Right lobe of liver (tissue), 6 donors: ENCODE results near the gene SPON2. TPM values are rescaled to one million over a fixed set of nuclear protein-coding genes. Genes with fewer than 3 reads are reported as not detected.

Experiments used
- ATAC-seq, 4 donors: fragments of 200-7000 bp; cut with Tn5 transposase; one replicate each; pipeline ENCODE4 v1.9.1; 2020; ENCODE audit warnings: mild to moderate bottlenecking in 4 of 4, moderate library complexity in 4 of 4
- DNase-seq, 3 donors: peaks; one replicate each; pipeline ENCODE4 v3.0.0-alpha.2; 2020
- H3K27ac ChIP-seq, 3 donors: fragments of 200-600 bp; one replicate each; pipeline ENCODE4 v1.8.0; 2022
- H3K27me3 ChIP-seq, 2 donors: fragments of 200-600 bp; one replicate each; pipeline ENCODE4 v1.8.0; 2022
- H3K36me3 ChIP-seq, 4 donors: fragments of 200-600 bp; sonication (generic) in 1 of 4; one replicate each; pipeline versions ENCODE4 v1.5.1 to v1.8.0; 2017 to 2022; ENCODE audit warnings: control low read depth in 1 of 4
- H3K4me1 ChIP-seq, 4 donors: fragments of 200-600 bp; sonication (generic) in 1 of 4; one replicate each; pipeline versions ENCODE4 v1.5.1 to v1.8.0; 2017 to 2022; ENCODE audit warnings: control low read depth in 1 of 4
- H3K4me3 ChIP-seq, 3 donors: fragments of 200-600 bp; one replicate each; pipeline ENCODE4 v1.8.0; 2022
- H3K9me3 ChIP-seq, 4 donors: fragments of 200-600 bp; sonication (generic) in 1 of 4; one replicate each; pipeline versions ENCODE4 v1.5.1 to v1.8.0; 2017 to 2022; ENCODE audit warnings: control low read depth in 1 of 4
- POLR2A ChIP-seq: fragments of 450-650 bp; IDR thresholded peaks from one replicate; pipeline ENCODE4 v1.6.1; 2017; ENCODE audit warnings: antibody characterized with exemption, mild to moderate bottlenecking
- WGBS: methylation state at CpG from one replicate; pipeline ENCODE4 v1.1.6; 2018; ENCODE audit warnings: low coverage, low lambda C conversion rate; ENCODE audit not compliant: insufficient coverage; ENCODE audit errors: missing lambda C conversion rate; 5-methylcytosine and 5-hydroxymethylcytosine counted together
- intact Hi-C, 2 donors: fragments of 100-400 bp; cut with DNase I; formaldehyde crosslinking; loops; one replicate each; pipeline versions ENCODE4 v1.11.2 to v1.14.1; 2022
- total RNA-seq, 6 experiments: library from RNA; depleted of rRNA in 2 of 6; stranded (reverse); fragments of >200 nt in 2 of 6; fragmentation: NEBNext Ultra II Directional in 3 of 6; extraction: Animal tissue kit (Norgen Biotek cat#: 25700) in 3 of 6; gene quantifications; one replicate each; pipeline versions ENCODE4 v1.1.0 to v1.2.4, GENCODE V29; 2016 to 2023
- TF ChIP-seq, protein P1 (sequence below), 4 donors: fragments of 200-600 bp in 3 of 4; fragments of 450-650 bp in 1 of 4; IDR thresholded peaks; one replicate each; pipeline versions ENCODE4 v1.5.1 to v1.8.0; 2016 to 2022; ENCODE audit warnings: antibody characterized with exemption in 4 of 4, mild to moderate bottlenecking in 2 of 4
- donor health status: DM: no; HTN: yes; CAD: no.
- donor health status: DM: no; HTN: no; CAD: no.
- donor health status: DM: no; HTN: no; CAD: no.
- donor health status: DM: no; HTN: yes; CAD: no.
- donor health status: DM: no; HTN: yes; CAD: no.

The SPON2 gene
- total RNA-seq, 6 experiments from 2014 or later, result 41.9 to 138 (median 99.9) TPM

DNA sequence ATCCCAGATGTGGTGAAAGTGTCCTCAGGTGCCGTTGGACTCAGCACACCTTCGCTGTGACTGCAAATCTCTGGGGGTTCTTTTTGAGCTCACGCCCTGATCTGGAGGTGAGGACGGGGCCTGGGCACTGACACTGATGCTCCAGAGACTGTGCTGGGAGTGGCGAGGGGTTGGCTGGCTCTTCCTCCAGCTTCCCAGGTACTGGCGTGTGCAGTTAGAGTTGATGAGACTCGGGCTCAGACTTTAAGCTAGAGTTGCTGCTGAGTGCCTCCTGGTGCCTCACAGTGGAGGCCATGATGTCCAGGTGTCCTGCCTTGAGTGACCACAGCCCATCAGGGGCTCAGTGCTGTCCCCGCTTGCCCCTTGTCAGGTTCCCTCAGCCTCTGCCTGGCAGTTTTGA, 16.3 kb downstream of the SPON2 start:
- H3K4me3 ChIP-seq, result no peak overlapping the region
- no peak for DNase-seq
- peaks cover 0 to 4% (median 0%) of the 10 kb centered on the region in 4 donors for H3K9me3 ChIP-seq
- no peak overlapping the region for H3K27ac ChIP-seq
- ATAC-seq, result peak in 2 of 4 donors; percentile 20 to 24
- intact Hi-C loops, result no loop called here
- no peaks in the 10 kb centered on the region for H3K27me3 ChIP-seq
- H3K36me3 ChIP-seq, result no peaks in the 10 kb centered on the region
- 100% methylated on average over 2 of the region's 8 CpGs for WGBS
- TF ChIP-seq POLR2A, result no peak
- H3K4me1 ChIP-seq, result peaks cover 0 to 1% (median 0%) of the 10 kb centered on the region in 4 donors

DNA sequence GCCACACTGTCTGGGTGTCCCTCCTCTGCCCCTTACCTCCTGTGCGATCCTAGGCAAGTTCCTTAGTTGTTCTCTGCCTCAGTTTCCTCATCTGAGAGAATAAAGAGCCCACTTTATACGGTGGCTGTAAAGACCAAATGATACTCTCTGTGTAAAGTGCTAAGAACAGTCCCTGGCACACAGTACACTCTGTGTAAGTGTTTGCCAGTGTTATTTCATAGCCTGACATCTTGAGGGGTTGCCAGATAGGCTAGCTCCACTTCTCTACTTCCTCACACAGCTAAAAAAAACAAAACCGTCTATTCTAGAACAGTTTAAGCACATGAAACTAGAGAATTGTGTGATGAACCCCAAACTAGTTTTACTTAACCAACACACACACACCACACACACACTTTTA, 17.1 kb downstream of the SPON2 start:
- Histone ChIP-seq H3K36me3 (no peaks in the 10 kb centered on the region), H3K27me3 (no peaks in the 10 kb centered on the region), H3K4me3 (no peak overlapping the region), H3K4me1 (no peaks in the 10 kb centered on the region), H3K27ac (no peak overlapping the region), H3K9me3 (peaks cover 0 to 4% (median 0%) of the 10 kb centered on the region in 4 donors)
- 68% methylated on average over 2 of the region's 3 CpGs for WGBS
- intact Hi-C loops, result no loop called here
- ATAC-seq (peak in 1 of 4 donors; percentile 22), DNase-seq (no peak)
- TF ChIP-seq POLR2A, result no peak
- TF ChIP-seq, protein P1, sequence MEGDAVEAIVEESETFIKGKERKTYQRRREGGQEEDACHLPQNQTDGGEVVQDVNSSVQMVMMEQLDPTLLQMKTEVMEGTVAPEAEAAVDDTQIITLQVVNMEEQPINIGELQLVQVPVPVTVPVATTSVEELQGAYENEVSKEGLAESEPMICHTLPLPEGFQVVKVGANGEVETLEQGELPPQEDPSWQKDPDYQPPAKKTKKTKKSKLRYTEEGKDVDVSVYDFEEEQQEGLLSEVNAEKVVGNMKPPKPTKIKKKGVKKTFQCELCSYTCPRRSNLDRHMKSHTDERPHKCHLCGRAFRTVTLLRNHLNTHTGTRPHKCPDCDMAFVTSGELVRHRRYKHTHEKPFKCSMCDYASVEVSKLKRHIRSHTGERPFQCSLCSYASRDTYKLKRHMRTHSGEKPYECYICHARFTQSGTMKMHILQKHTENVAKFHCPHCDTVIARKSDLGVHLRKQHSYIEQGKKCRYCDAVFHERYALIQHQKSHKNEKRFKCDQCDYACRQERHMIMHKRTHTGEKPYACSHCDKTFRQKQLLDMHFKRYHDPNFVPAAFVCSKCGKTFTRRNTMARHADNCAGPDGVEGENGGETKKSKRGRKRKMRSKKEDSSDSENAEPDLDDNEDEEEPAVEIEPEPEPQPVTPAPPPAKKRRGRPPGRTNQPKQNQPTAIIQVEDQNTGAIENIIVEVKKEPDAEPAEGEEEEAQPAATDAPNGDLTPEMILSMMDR (IDR thresholded peaks at IDR 0.05), result no peak

DNA sequence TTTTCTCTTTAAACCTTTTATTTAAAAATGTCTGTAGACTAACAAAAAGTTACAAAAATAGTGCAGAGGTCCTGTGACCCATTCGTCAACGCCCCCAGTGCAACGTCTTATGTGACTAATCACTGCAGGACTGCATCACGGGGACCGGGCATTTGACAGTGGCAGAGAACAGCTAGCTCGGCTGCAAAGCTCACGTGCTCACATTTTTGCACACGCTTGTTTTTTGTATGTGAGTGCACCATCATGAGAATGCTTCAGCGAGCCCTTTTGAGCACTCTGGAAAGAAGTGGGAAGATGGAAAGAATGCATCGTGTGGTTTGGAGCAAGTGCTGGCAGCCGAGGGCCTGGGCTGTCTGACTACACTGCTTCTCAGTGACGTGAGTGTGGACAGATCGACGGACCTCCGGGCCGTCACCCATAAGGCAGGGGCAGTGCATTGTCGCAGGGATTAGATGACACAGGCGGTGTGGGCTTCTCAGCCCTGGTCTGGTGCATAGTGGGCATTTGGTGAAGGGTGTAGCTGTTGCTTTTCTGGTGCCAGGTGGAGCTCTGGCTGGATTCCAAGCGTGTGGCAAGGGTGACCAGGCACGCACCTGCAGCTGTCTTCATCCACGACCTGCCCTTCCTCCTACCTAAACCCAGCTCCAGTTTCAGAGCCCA, 17.7 kb downstream of the SPON2 start:
- intact Hi-C loops, result loop anchor here in 1 of 2 donors (5.0 kb wide), 1 partner anchor 262 kb away; no protein-coding TSS in a partner anchor
- WGBS, result 43% methylated on average over 17 of the region's 21 CpGs

DNA sequence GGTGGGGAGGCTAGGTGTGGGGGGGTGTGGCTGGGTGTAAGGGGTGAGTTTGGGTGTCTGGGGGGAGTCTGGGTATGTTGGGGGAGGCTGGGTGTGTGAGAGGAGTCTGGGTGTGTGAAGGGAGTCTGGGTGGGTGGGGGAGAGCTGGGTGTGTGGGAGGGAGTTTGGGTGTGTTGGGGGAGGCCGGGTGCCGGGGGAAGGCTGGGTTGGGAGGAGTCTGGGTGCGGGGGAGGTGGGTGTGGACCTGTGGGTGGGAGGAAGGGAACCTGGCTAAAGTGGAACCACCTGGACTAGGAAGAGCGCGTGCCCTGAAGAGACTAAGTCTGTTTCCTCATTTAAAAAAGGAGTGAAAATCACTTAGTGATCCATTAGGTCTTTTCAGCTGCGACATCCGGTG, 18.3 kb downstream of the SPON2 start:
- Histone ChIP-seq H3K9me3 (peaks cover 0 to 4% (median 0%) of the 10 kb centered on the region in 4 donors), H3K4me3 (no peak overlapping the region), H3K27me3 (no peaks in the 10 kb centered on the region), H3K36me3 (no peaks in the 10 kb centered on the region), H3K27ac (no peak overlapping the region), H3K4me1 (no peaks in the 10 kb centered on the region)
- ATAC-seq, result no peak
- no peak for DNase-seq
- intact Hi-C loops, result loop anchor here in 1 of 2 donors (5.0 kb wide), 1 partner anchor 262 kb away; no protein-coding TSS in a partner anchor
- 54% methylated on average over 7 of the region's 7 CpGs for WGBS
- TF ChIP-seq, protein P1 (IDR thresholded peaks at IDR 0.05), result no peak
- no peak for TF ChIP-seq POLR2A

More for the DNA sequence above, 17.7 kb downstream of the SPON2 start:
- TF ChIP-seq POLR2A, result no peak
- TF ChIP-seq, protein P1 (IDR thresholded peaks at IDR 0.05), result no peak
- no peaks in the 10 kb centered on the region for H3K27me3 ChIP-seq
- H3K9me3 ChIP-seq, result peaks cover 0 to 4% (median 0%) of the 10 kb centered on the region in 4 donors
- H3K36me3 ChIP-seq, result no peaks in the 10 kb centered on the region
- ATAC-seq (peak in 1 of 4 donors; percentile 18), DNase-seq (no peak)
- H3K4me1 ChIP-seq, result no peaks in the 10 kb centered on the region
- H3K27ac ChIP-seq, result no peak overlapping the region
- H3K4me3 ChIP-seq, result no peak overlapping the region

DNA sequence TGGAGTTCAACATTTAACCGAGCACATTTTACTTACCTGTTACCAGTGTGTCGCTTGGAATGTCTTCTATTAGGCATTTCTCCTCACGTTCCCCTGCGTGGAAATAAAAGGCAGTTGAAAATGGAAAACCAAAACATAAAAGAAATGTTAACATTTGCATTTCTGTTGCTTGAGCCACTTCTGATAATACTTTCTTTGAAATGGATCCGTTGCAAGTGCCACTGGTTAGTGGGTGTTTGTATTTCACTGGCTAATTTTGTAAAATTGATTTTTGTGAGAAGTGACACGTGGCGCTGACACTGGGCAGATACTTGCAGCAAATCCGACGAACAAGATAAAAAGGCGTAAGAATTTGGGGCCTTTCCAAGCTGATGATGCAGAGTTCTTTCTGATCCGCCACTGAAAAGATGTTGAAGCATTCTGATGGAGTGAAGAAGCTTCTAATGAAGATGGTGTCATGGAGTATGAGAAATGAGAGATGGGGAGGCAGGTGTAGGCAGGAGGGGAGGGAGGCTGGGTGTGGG, 18.8 kb downstream of the SPON2 start:
- intact Hi-C loops, result loop anchor here in 1 of 2 donors (5.0 kb wide), 1 partner anchor 261 kb away; no protein-coding TSS in a partner anchor
- Histone ChIP-seq H3K36me3 (no peaks in the 10 kb centered on the region), H3K9me3 (peaks cover 0 to 4% (median 0%) of the 10 kb centered on the region in 4 donors), H3K27me3 (no peaks in the 10 kb centered on the region), H3K27ac (no peak overlapping the region), H3K4me1 (no peaks in the 10 kb centered on the region), H3K4me3 (no peak overlapping the region)
- no peak for DNase-seq
- ATAC-seq, result peak in 1 of 4 donors; percentile 21
- no peak for TF ChIP-seq POLR2A
- TF ChIP-seq, protein P1 (IDR thresholded peaks at IDR 0.05), result no peak
- 45% methylated on average over 11 of the region's 11 CpGs for WGBS
